Adrenal gland (tissue), 5 donors: ENCODE data around the gene GPC3.

Experiments used
- POLR2A ChIP-seq, 2 donors: fragments of 450-650 bp; IDR thresholded peaks; one replicate each; pipeline ENCODE4 v1.6.1; 2017; ENCODE audit warnings: antibody characterized with exemption in 2 of 2, mild to moderate bottlenecking in 2 of 2, moderate library complexity in 1 of 2
- TF ChIP-seq, protein P1 (sequence below), 6 experiments: fragments of 450-650 bp in 4 of 6; fragments of 200-600 bp in 2 of 6; sonication (generic) in 1 of 6; IDR thresholded peaks; 1 replicate in 5 of 6; 2 replicates in 1 of 6; pipeline versions ENCODE4 v1.5.1 to v1.8.0; 2016 to 2021; ENCODE audit warnings: antibody characterized with exemption in 6 of 6, mild to moderate bottlenecking in 2 of 6, moderate library complexity in 1 of 6
- donor health status: DM: no; HTN: no; CAD: no.

- TF ChIP-seq POLR2A (IDR thresholded peaks at IDR 0.05) = no peak
- TF ChIP-seq, protein P1, sequence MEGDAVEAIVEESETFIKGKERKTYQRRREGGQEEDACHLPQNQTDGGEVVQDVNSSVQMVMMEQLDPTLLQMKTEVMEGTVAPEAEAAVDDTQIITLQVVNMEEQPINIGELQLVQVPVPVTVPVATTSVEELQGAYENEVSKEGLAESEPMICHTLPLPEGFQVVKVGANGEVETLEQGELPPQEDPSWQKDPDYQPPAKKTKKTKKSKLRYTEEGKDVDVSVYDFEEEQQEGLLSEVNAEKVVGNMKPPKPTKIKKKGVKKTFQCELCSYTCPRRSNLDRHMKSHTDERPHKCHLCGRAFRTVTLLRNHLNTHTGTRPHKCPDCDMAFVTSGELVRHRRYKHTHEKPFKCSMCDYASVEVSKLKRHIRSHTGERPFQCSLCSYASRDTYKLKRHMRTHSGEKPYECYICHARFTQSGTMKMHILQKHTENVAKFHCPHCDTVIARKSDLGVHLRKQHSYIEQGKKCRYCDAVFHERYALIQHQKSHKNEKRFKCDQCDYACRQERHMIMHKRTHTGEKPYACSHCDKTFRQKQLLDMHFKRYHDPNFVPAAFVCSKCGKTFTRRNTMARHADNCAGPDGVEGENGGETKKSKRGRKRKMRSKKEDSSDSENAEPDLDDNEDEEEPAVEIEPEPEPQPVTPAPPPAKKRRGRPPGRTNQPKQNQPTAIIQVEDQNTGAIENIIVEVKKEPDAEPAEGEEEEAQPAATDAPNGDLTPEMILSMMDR (IDR thresholded peaks at IDR 0.05) = no peak
These were observed 71.6 kb downstream of the GPC3 start for GRCh38 chrX:133913658-133914388.
